ENCODE data around the gene DPP6.

DNA sequence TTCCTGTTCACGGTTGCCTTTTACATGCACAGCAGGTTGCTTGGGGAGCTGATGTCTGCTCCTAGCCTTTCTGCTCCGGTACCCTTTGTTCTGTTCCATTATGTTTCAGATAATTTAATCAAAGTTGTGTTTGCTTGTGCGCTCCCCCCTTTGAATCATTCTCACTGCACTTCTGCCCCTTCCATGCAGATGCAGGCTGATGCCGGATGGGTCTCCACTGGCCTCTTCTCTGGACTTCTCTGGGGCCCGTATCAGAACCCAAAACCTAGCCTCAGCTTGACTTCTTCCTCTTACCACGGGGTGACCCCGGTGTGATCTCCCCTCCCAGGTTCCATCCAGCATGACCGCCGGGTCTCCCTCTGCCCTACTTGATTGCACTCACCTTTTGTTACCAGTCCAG, 272.0 kb downstream of the DPP6 start:
- TF ChIP-seq, protein P1, sequence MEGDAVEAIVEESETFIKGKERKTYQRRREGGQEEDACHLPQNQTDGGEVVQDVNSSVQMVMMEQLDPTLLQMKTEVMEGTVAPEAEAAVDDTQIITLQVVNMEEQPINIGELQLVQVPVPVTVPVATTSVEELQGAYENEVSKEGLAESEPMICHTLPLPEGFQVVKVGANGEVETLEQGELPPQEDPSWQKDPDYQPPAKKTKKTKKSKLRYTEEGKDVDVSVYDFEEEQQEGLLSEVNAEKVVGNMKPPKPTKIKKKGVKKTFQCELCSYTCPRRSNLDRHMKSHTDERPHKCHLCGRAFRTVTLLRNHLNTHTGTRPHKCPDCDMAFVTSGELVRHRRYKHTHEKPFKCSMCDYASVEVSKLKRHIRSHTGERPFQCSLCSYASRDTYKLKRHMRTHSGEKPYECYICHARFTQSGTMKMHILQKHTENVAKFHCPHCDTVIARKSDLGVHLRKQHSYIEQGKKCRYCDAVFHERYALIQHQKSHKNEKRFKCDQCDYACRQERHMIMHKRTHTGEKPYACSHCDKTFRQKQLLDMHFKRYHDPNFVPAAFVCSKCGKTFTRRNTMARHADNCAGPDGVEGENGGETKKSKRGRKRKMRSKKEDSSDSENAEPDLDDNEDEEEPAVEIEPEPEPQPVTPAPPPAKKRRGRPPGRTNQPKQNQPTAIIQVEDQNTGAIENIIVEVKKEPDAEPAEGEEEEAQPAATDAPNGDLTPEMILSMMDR (IDR thresholded peaks at IDR 0.05) = no peak
- TF ChIP-seq EP300 (IDR thresholded peaks at IDR 0.05) = no peak
- TF ChIP-seq POLR2A (IDR thresholded peaks at IDR 0.05) = no peak

Data from tibial nerve (tissue), 4 donors.